Measurements from ENCODE around the gene CRLF3.
"Not testable (repeated sequence)": the region's sequence is repeated elsewhere in the genome, so short reads cannot be mapped to it uniquely, and the experiment has no call there.

Gene CRLF3

DNA sequence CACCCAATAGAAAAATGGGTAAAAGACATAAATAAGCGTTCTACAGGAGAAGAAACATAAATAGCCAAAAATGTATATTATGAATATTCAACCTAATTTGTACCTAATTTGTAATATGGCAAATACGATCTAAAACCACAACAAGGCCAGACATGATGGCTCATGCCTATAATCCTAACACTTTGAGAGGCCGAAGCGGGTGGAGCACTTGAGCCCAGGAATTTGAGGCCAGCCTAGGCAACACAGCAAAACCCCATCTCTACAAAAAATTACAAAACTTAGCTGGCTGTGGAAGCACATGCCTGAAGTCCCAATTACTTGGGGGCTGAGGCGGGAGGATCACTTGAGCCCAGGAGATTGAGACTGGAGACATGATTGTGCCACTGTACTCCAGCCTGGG, 30.1 kb downstream of the CRLF3 start:
- Mint-ChIP-seq H3K9me3 (ENCODE audit: low read depth) (no peaks in the 10 kb centered on the region), H3K27me3 (no peaks in the 10 kb centered on the region), H3K27ac (peak overlapping the region; percentile 72), H3K36me3 (peaks cover 11% of the 10 kb centered on the region), H3K4me1 (ENCODE audit: low read depth) (peaks cover 27% of the 10 kb centered on the region), H3K4me3 (no peak overlapping the region)

DNA sequence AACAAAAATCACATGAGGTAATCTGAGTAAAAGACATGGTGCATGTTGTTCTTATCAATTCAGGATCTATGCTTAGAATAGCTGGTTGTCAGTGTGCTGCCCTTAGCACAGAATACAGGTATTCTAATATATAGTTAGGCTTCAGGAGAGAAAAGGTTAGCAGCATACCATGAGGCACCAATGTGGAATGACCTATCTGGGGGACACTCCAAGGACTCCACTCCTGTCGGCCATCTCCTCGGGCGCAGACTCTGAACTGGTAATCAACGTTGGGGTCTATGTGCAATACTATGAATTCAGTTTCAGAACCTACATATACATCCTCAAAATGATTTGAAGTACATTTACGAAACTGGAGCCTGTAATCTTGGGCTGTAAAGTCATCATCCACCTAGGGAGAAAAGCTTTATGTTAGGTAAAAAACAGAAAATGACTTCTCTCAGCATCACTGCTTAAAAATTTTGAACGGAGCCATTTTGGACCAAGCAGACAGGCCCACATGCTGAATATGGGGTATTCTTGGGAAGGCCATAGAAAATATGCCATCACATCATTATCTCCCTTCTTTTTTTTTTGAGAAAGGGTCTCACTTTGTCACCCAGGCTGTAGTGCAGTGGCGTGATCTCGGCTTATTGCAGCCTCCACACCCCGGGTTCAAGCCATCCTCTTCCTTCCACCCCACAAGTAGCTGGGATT, 31.1 kb downstream of the CRLF3 start:
- Mint-ChIP-seq H3K36me3 (peaks cover 11% of the 10 kb centered on the region), H3K4me3 (no peak overlapping the region), H3K27ac (peak overlapping the region; percentile 72), H3K4me1 (ENCODE audit: low read depth) (peaks cover 29% of the 10 kb centered on the region), H3K27me3 (no peaks in the 10 kb centered on the region), H3K9me3 (ENCODE audit: low read depth) (no peaks in the 10 kb centered on the region)

DNA sequence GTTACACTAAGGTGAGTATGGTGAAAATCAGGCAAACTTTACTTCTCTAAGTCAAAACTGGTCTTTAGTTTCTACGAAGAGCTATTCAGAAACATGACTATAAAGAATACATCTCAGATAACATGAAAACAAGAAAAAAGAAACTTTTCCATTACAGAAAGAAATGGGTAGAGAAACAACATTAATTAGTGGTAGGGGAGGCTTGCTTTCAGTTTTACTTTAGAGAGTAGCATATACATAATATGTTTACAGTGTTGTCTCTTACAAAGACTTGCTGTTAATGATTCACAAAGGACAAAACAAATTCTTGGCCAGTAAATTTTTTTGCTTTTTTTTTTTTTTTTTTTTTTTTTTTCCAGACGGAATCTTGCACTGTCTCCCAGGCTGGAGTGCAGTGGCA, 34.2 kb downstream of the CRLF3 start:
- Mint-ChIP-seq H3K27me3 (no peaks in the 10 kb centered on the region), H3K27ac (peak overlapping the region; percentile 82), H3K4me1 (ENCODE audit: low read depth) (peaks cover 14% of the 10 kb centered on the region), H3K9me3 (ENCODE audit: low read depth) (no peaks in the 10 kb centered on the region), H3K36me3 (peaks cover 4% of the 10 kb centered on the region), H3K4me3 (no peak overlapping the region)

GRCh38 chr17:30788918-30789317, 35.6 kb downstream of the CRLF3 start:
- no peaks in the 10 kb centered on the region for H3K9me3 Mint-ChIP-seq (ENCODE audit: low read depth)
- peaks cover 4% of the 10 kb centered on the region for H3K36me3 Mint-ChIP-seq
- H3K4me3 Mint-ChIP-seq: no peak overlapping the region
- peak overlapping the region; percentile 82 for H3K27ac Mint-ChIP-seq
- no peaks in the 10 kb centered on the region for H3K27me3 Mint-ChIP-seq
- H3K4me1 Mint-ChIP-seq (ENCODE audit: low read depth): peaks cover 18% of the 10 kb centered on the region

- peaks cover 7% of the 10 kb centered on the region for H3K36me3 Mint-ChIP-seq
- H3K9me3 Mint-ChIP-seq (ENCODE audit: low read depth): no peaks in the 10 kb centered on the region
- H3K27ac Mint-ChIP-seq: peak overlapping the region; percentile 78
- H3K4me1 Mint-ChIP-seq (ENCODE audit: low read depth): peaks cover 17% of the 10 kb centered on the region
- H3K4me3 Mint-ChIP-seq: no peak overlapping the region
- H3K27me3 Mint-ChIP-seq: no peaks in the 10 kb centered on the region
Measured at GRCh38 chr17:30782206-30782605, 42.3 kb downstream of the CRLF3 start.

DNA sequence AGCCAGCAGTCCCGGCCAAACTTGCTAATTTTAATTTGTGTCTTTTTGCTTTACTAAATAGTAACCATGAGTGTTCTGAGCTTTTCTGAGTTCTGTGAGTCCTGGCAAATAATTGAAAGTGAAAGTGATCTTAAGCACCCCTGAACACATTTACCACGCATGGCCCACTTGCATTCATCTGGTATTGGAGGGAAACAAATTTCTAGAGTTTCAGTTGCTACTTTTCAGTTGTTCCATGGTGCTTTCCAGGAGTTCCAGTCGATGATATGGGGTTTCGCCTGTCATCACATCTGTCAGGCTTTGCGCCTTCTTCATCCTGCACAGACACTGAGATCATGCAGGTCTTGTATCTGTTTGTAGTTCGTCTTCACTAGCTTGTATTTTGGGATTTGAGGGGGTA, 44.1 kb downstream of the CRLF3 start:
- Mint-ChIP-seq H3K4me1 (ENCODE audit: low read depth) (peaks cover 17% of the 10 kb centered on the region), H3K9me3 (ENCODE audit: low read depth) (no peaks in the 10 kb centered on the region), H3K27me3 (no peaks in the 10 kb centered on the region), H3K4me3 (peak overlapping the region; percentile 24), H3K27ac (peak overlapping the region; percentile 93), H3K36me3 (peaks cover 7% of the 10 kb centered on the region)

DNA sequence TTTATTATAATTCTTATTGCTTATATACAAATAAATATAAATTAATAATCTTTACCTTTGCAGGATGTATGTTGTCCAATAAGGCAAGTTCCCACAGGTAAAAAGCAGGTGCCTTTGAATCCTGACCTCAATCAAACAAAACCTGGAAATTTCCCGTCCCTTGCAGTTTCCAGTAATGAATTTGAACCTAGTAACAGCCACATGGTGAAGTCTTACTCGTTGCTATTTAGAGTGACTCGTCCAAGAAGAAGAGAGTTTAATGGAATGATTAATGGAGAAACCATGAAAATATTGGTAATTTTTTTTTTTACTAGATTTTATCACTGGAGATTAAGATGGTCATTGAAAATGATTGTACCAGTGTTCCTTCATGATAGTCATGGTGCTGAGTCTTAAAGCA, 55.7 kb downstream of the CRLF3 start:
- H3K27me3 Mint-ChIP-seq; H3K27ac Mint-ChIP-seq; H3K9me3 Mint-ChIP-seq (ENCODE audit: low read depth); H3K4me1 Mint-ChIP-seq (ENCODE audit: low read depth); H3K36me3 Mint-ChIP-seq; H3K4me3 Mint-ChIP-seq: not testable (repeated sequence)

- not testable (repeated sequence) for H3K36me3 Mint-ChIP-seq; H3K9me3 Mint-ChIP-seq (ENCODE audit: low read depth); H3K27me3 Mint-ChIP-seq; H3K4me3 Mint-ChIP-seq; H3K4me1 Mint-ChIP-seq (ENCODE audit: low read depth)
- H3K27ac Mint-ChIP-seq: peak overlapping the region; percentile 16
Measured at GRCh38 chr17:30767641-30768404, 56.7 kb downstream of the CRLF3 start.

DNA sequence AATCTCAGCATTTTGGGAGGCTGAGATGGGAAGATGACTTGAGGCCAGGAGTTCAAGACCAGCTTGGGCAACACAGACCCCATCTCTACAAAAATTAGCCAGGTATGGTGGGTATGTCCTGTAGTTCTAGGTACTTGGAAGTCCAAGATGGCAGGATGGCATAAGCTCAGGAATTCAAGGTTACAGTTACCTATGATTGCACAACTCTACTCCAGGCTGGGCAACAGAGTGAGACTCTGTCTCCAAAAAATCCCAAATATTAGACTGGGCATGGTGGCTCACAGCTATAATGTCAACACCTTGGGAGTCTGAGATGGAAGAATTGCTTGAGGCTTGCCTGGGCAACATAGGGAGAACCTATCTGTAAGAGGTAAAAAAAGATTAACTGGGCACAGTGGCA, 63.4 kb downstream of the CRLF3 start:
- no peaks in the 10 kb centered on the region for H3K27me3 Mint-ChIP-seq
- no peaks in the 10 kb centered on the region for H3K9me3 Mint-ChIP-seq (ENCODE audit: low read depth)
- H3K4me1 Mint-ChIP-seq (ENCODE audit: low read depth): no peaks in the 10 kb centered on the region
- no peaks in the 10 kb centered on the region for H3K36me3 Mint-ChIP-seq
- H3K4me3 Mint-ChIP-seq: no peak overlapping the region
- H3K27ac Mint-ChIP-seq: peak overlapping the region; percentile 22

- H3K4me3 Mint-ChIP-seq; H3K27me3 Mint-ChIP-seq; H3K4me1 Mint-ChIP-seq (ENCODE audit: low read depth); H3K9me3 Mint-ChIP-seq (ENCODE audit: low read depth); H3K36me3 Mint-ChIP-seq; H3K27ac Mint-ChIP-seq: not testable (repeated sequence)
Measured at GRCh38 chr17:30753291-30753690, 71.2 kb downstream of the CRLF3 start.

GRCh38 chr17:30750982-30751381, 73.5 kb downstream of the CRLF3 start:
- not testable (repeated sequence) for H3K27ac Mint-ChIP-seq; H3K27me3 Mint-ChIP-seq; H3K4me1 Mint-ChIP-seq (ENCODE audit: low read depth); H3K36me3 Mint-ChIP-seq; H3K4me3 Mint-ChIP-seq; H3K9me3 Mint-ChIP-seq (ENCODE audit: low read depth)

DNA sequence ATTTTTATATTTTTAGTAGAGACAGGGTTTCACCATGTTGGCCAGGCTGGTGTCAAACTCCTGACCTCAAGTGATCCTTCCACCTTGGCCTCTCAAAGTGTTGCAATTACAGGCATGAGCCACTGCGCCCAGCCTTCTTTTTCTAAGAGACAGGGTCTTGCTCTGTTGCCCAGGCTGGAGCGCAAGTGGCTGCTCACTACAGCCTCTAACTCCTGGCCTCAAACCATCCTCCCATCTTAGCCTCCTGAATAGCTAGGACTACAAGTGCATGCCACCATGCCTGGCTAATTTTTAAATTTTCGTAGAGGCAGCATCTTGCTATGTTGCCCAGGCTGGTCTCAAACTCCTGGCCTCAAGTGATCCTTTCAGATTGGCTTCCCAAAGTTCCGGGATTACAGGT, 76.9 kb downstream of the CRLF3 start:
- not testable (repeated sequence) for H3K36me3 Mint-ChIP-seq; H3K4me1 Mint-ChIP-seq (ENCODE audit: low read depth); H3K27ac Mint-ChIP-seq; H3K9me3 Mint-ChIP-seq (ENCODE audit: low read depth); H3K27me3 Mint-ChIP-seq; H3K4me3 Mint-ChIP-seq

DNA sequence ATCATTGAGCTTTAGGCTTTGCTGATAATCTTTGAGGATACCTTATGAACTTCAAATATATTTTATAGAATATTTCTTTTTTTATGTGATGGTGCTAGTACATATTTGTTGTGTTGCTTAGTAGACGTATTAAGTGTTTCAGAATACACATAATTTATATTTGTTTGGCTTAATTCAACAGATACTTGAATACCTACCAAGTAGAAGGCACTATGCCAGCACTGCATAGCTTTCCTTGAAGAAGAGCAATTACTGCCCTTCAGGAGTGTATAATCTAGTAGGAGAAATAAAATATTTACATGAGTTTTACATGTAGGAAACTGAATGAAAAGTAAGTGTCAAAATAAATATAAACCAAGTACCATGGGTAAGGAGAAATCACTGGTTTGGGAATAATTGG, 81.8 kb downstream of the CRLF3 start:
- H3K4me3 Mint-ChIP-seq; H3K27ac Mint-ChIP-seq; H3K27me3 Mint-ChIP-seq; H3K36me3 Mint-ChIP-seq; H3K9me3 Mint-ChIP-seq (ENCODE audit: low read depth): not testable (repeated sequence)
- H3K4me1 Mint-ChIP-seq (ENCODE audit: low read depth): peaks cover 19% of the 10 kb centered on the region

GRCh38 chr17:30736371-30736770, 88.1 kb downstream of the CRLF3 start:
- H3K9me3 Mint-ChIP-seq (ENCODE audit: low read depth); H3K27me3 Mint-ChIP-seq; H3K27ac Mint-ChIP-seq; H3K36me3 Mint-ChIP-seq; H3K4me3 Mint-ChIP-seq: not testable (repeated sequence)
- H3K4me1 Mint-ChIP-seq (ENCODE audit: low read depth): peaks cover 34% of the 10 kb centered on the region

DNA sequence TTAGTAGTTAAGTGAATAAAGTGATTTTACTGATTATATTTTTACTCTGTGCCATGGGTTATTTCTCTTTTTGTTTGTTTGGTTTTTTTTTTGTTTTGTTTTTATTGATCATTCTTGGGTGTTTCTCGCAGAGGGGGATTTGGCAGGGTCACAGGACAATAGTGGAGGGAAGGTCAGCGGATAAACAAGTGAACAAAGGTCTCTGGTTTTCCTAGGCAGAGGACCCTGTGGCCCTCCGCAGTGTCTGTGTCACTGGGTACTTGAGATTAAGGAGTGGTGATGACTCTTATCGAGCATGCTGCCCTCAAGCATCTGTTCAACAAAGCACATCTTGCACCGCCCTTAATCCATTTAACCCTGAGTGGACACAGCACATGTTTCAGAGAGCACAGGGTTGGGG, 88.8 kb downstream of the CRLF3 start:
- H3K9me3 Mint-ChIP-seq (ENCODE audit: low read depth); H3K36me3 Mint-ChIP-seq; H3K27me3 Mint-ChIP-seq; H3K27ac Mint-ChIP-seq: not testable (repeated sequence)
- Mint-ChIP-seq H3K4me1 (ENCODE audit: low read depth) (peaks cover 30% of the 10 kb centered on the region), H3K4me3 (peak overlapping the region; percentile 33)

GRCh38 chr17:30735206-30735605, 89.3 kb downstream of the CRLF3 start:
- not testable (repeated sequence) for H3K27ac Mint-ChIP-seq; H3K36me3 Mint-ChIP-seq; H3K9me3 Mint-ChIP-seq (ENCODE audit: low read depth); H3K27me3 Mint-ChIP-seq
- H3K4me1 Mint-ChIP-seq (ENCODE audit: low read depth): peaks cover 30% of the 10 kb centered on the region
- H3K4me3 Mint-ChIP-seq: peak overlapping the region; percentile 53
